ENCODE results near the gene EXD3.

- TF ChIP-seq, protein P1, sequence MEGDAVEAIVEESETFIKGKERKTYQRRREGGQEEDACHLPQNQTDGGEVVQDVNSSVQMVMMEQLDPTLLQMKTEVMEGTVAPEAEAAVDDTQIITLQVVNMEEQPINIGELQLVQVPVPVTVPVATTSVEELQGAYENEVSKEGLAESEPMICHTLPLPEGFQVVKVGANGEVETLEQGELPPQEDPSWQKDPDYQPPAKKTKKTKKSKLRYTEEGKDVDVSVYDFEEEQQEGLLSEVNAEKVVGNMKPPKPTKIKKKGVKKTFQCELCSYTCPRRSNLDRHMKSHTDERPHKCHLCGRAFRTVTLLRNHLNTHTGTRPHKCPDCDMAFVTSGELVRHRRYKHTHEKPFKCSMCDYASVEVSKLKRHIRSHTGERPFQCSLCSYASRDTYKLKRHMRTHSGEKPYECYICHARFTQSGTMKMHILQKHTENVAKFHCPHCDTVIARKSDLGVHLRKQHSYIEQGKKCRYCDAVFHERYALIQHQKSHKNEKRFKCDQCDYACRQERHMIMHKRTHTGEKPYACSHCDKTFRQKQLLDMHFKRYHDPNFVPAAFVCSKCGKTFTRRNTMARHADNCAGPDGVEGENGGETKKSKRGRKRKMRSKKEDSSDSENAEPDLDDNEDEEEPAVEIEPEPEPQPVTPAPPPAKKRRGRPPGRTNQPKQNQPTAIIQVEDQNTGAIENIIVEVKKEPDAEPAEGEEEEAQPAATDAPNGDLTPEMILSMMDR (conservative IDR thresholded peaks at IDR 0.05 in 1 of 2, IDR thresholded peaks at IDR 0.05 in 1 of 2; ENCODE audit: low read depth in 1 of 2, low read length in 2 of 2): no peak
- TF ChIP-seq EZH2 (IDR thresholded peaks at IDR 0.05; ENCODE audit: low read length, missing control alignments): no peak
Measured at GRCh38 chr9:137315581-137316011, 107.4 kb downstream of the EXD3 start.
